ENCODE measurements around the gene ALPK3.

Gene ALPK3

GRCh38 chr15:84847382-84847781, 30.2 kb downstream of the ALPK3 start:
- DNase-seq, result no peak

- DNase-seq, result no peak
Observed at GRCh38 chr15:84852212-84852611, 35.1 kb downstream of the ALPK3 start.

- no peak for DNase-seq
Observed at GRCh38 chr15:84855136-84855535, 38.0 kb downstream of the ALPK3 start.

GRCh38 chr15:84855765-84856164, 38.6 kb downstream of the ALPK3 start:
- DNase-seq, result no peak

GRCh38 chr15:84856731-84857417, 39.7 kb downstream of the ALPK3 start:
- no peak for DNase-seq

GRCh38 chr15:84857418-84858004, 40.4 kb downstream of the ALPK3 start:
- DNase-seq, result no peak

- DNase-seq, result no peak
Observed at GRCh38 chr15:84858231-84858630, 41.1 kb downstream of the ALPK3 start.

GRCh38 chr15:84859144-84859543, 42.0 kb downstream of the ALPK3 start:
- DNase-seq, result no peak

GRCh38 chr15:84859651-84860050, 42.5 kb downstream of the ALPK3 start:
- no peak for DNase-seq

GRCh38 chr15:84861781-84862180, 44.6 kb downstream of the ALPK3 start:
- DNase-seq, result no peak

GRCh38 chr15:84862214-84862975, 45.2 kb downstream of the ALPK3 start:
- no peak for DNase-seq

- no peak for DNase-seq
Observed at GRCh38 chr15:84863565-84864443, 46.6 kb downstream of the ALPK3 start.

- no peak for DNase-seq
Observed at GRCh38 chr15:84864444-84864795, 47.3 kb downstream of the ALPK3 start.

GRCh38 chr15:84865074-84865569, 48.0 kb downstream of the ALPK3 start:
- no peak for DNase-seq

- DNase-seq, result no peak
Observed at GRCh38 chr15:84868037-84868880, 51.1 kb downstream of the ALPK3 start.

- no peak for DNase-seq
Observed at GRCh38 chr15:84869510-84869909, 52.4 kb downstream of the ALPK3 start.

- no peak for DNase-seq
Observed at GRCh38 chr15:84871428-84871985, 54.4 kb downstream of the ALPK3 start.

GRCh38 chr15:84872009-84872910, 55.1 kb downstream of the ALPK3 start:
- no peak for DNase-seq

- DNase-seq, result no peak
Observed at GRCh38 chr15:84873997-84874396, 56.8 kb downstream of the ALPK3 start.

GRCh38 chr15:84874981-84875699, 58.0 kb downstream of the ALPK3 start:
- DNase-seq, result no peak
